Lower leg skin (tissue), 3 donors: ENCODE data around the gene CUL3.

Source experiments
- CTCF ChIP-seq, 3 donors: fragments of 450-650 bp; IDR thresholded peaks; one replicate each; pipeline ENCODE4 v1.5.1; 2016; ENCODE audit warnings: antibody characterized with exemption in 3 of 3, mild to moderate bottlenecking in 3 of 3, moderate library complexity in 2 of 3
- POLR2A ChIP-seq, 2 donors: fragments of 450-650 bp; IDR thresholded peaks; one replicate each; pipeline ENCODE4 v1.6.1; 2016 to 2017; ENCODE audit warnings: antibody characterized with exemption in 2 of 2, mild to moderate bottlenecking in 1 of 2, moderate library complexity in 1 of 2

GRCh38 chr2:224421065-224421464 is 164.1 kb downstream of the CUL3 start:
- TF ChIP-seq CTCF (IDR thresholded peaks at IDR 0.05) (no peak), POLR2A (IDR thresholded peaks at IDR 0.05) (no peak)
